Caco-2 (cell line): ENCODE measurements around the gene HOXB9. TPM values are rescaled to one million over a fixed set of nuclear protein-coding genes. Genes with fewer than 3 reads are reported as not detected.

Experiments
- BruUV-seq: library from RNA; stranded (reverse); fragments of 400-500 nt; replicated peaks from 2 replicates; lab custom pipeline; 2021; lab: Mats Ljungman, UMichigan
- CTCF ChIA-PET: fragments of 300-600 bp; sonication (Branson Sonifier 250); formaldehyde crosslinking; loops from one replicate; lab custom pipeline; 2022; ENCODE audit warnings: antibody characterized with exemption; lab: Charles Lee
- POLR2A ChIA-PET: fragments of 300-600 bp; sonication (Branson Sonifier 250); formaldehyde crosslinking; loops from one replicate; lab custom pipeline; 2022; ENCODE audit warnings: antibody characterized with exemption; lab: Charles Lee
- DNase-seq, 2 experiments: peaks; one replicate each; pipeline versions ENCODE4 v3.0.0 to v3.0.0-alpha.2; 2020 to 2022
- H3K27me3 ChIP-seq: replicated peaks from 2 replicates; pipeline ENCODE4 v1.6.0; 2011; ENCODE audit warnings: low read length; ENCODE audit not compliant: control insufficient read depth, insufficient read depth
- H3K36me3 ChIP-seq: 2 replicates; pipeline ENCODE4 v1.5.1; 2011; ENCODE audit warnings: low read length; ENCODE audit not compliant: control insufficient read depth, insufficient read depth
- H3K4me1 ChIP-seq: fragments of 250-450 bp; sonication (Bioruptor Pico); 2 replicates; pipeline ENCODE4 v1.5.1; 2020; ENCODE audit warnings: mild to moderate bottlenecking
- H3K4me3 ChIP-seq: 2 replicates; pipeline ENCODE4 v1.5.1; 2011; ENCODE audit warnings: low read depth, mild to moderate bottlenecking, control low read depth, low read length
- H3K9me3 ChIP-seq: fragments of 250-450 bp; sonication (Bioruptor Pico); 2 replicates; pipeline ENCODE4 v1.5.1; 2020; ENCODE audit warnings: mild to moderate bottlenecking, moderate library complexity
- H3K27ac Mint-ChIP-seq: one replicate; pipeline ENCODE4 v1.8.0; 2022; ENCODE audit warnings: mixed read lengths; ENCODE audit not compliant: unreplicated experiment
- H3K27me3 Mint-ChIP-seq: one replicate; pipeline ENCODE4 v1.8.0; 2022; ENCODE audit warnings: mixed read lengths; ENCODE audit not compliant: insufficient read depth, unreplicated experiment
- H3K36me3 Mint-ChIP-seq: one replicate; pipeline ENCODE4 v1.8.0; 2022; ENCODE audit warnings: mild to moderate bottlenecking, mixed read lengths; ENCODE audit not compliant: insufficient read depth, unreplicated experiment
- H3K4me1 Mint-ChIP-seq: one replicate; pipeline ENCODE4 v1.8.0; 2022; ENCODE audit warnings: low read depth, mixed read lengths; ENCODE audit not compliant: unreplicated experiment
- H3K4me3 Mint-ChIP-seq: one replicate; pipeline ENCODE4 v1.8.0; 2022; ENCODE audit warnings: mild to moderate bottlenecking, moderate library complexity, mixed read lengths; ENCODE audit not compliant: unreplicated experiment
- H3K9me3 Mint-ChIP-seq: one replicate; pipeline ENCODE4 v1.8.0; 2022; ENCODE audit warnings: mixed read lengths; ENCODE audit not compliant: unreplicated experiment
- CTCF ChIP-seq, 2 experiments: fragments of 200-600 bp in 1 of 2; IDR thresholded peaks; 1 replicate in 1 of 2; 2 replicates in 1 of 2; pipeline versions ENCODE4 v1.5.1 to v1.8.0; 2011 to 2022; ENCODE audit warnings: antibody characterized with exemption in 1 of 2, control low read depth in 1 of 2, inconsistent platforms in 1 of 2, low read depth in 1 of 2, low read length in 1 of 2, mild to moderate bottlenecking in 1 of 2, moderate library complexity in 1 of 2; ENCODE audit not compliant: insufficient read depth in 1 of 2, severe bottlenecking in 1 of 2, unreplicated experiment in 1 of 2
- intact Hi-C: fragments of 100-400 bp; cut with micrococcal nuclease; formaldehyde crosslinking; loops from one replicate; pipeline ENCODE4 v1.10.0; 2022; ENCODE audit not compliant: unreplicated experiment
- total RNA-seq: library from RNA; stranded (reverse); gene quantifications from 2 replicates; pipeline ENCODE4 v1.2.3, GENCODE V29; 2022

The HOXB9 gene
- total RNA-seq, 1 experiment from 2014 or later = 4.5 TPM

- CTCF ChIA-PET = interaction anchor here (1.2 kb wide), 1 partner anchor 250 kb away, joined by 3 read pairs; no protein-coding TSS in a partner anchor
- H3K36me3 ChIP-seq = no peaks in the 10 kb centered on the region
- no peak for TF ChIP-seq CTCF (IDR thresholded peaks at IDR 0.05; ENCODE audit: insufficient read depth in 1 of 2, low read depth in 1 of 2, low read length in 1 of 2, severe bottlenecking in 1 of 2, unreplicated experiment in 1 of 2)
- no TSS peak for BruUV-seq
- no peaks in the 10 kb centered on the region for H3K9me3 ChIP-seq
- Mint-ChIP-seq H3K4me3 (no peak overlapping the region), H3K4me1 (peaks cover 15% of the 10 kb centered on the region), H3K27me3 (peaks cover 30% of the 10 kb centered on the region), H3K27ac (no peak overlapping the region), H3K36me3 (no peaks in the 10 kb centered on the region), H3K9me3 (no peaks in the 10 kb centered on the region)
- peaks cover 20% of the 10 kb centered on the region for H3K27me3 ChIP-seq
- intact Hi-C loops = no loop called here
- no peak overlapping the region for H3K4me3 ChIP-seq
- H3K4me1 ChIP-seq = peaks cover 25% of the 10 kb centered on the region
- POLR2A ChIA-PET = no interaction called here
- no peak for DNase-seq
Measured at GRCh38 chr17:48628649-48629410, 2.7 kb upstream of the HOXB9 start.

- no peak for DNase-seq
- Histone ChIP-seq H3K4me3 (no peak overlapping the region), H3K9me3 (no peaks in the 10 kb centered on the region), H3K36me3 (no peaks in the 10 kb centered on the region), H3K27me3 (peaks cover 25% of the 10 kb centered on the region), H3K4me1 (peaks cover 25% of the 10 kb centered on the region)
- Mint-ChIP-seq H3K27ac (no peak overlapping the region), H3K27me3 (peaks cover 39% of the 10 kb centered on the region), H3K9me3 (no peaks in the 10 kb centered on the region), H3K4me1 (peaks cover 15% of the 10 kb centered on the region), H3K4me3 (peak overlapping the region; percentile 11), H3K36me3 (no peaks in the 10 kb centered on the region)
- ChIA-PET CTCF (interaction anchor here (1.2 kb wide), 1 partner anchor 251 kb away, joined by 3 read pairs; no protein-coding TSS in a partner anchor), POLR2A (interaction anchor here (0.6 kb wide), 1 partner anchor 117 kb away, joined by 10 read pairs; no protein-coding TSS in a partner anchor)
- no TSS peak for BruUV-seq
- intact Hi-C loops = loop anchor here (2.0 kb wide), 1 partner anchor 19 kb away; no protein-coding TSS in a partner anchor
- no peak for TF ChIP-seq CTCF (IDR thresholded peaks at IDR 0.05; ENCODE audit: insufficient read depth in 1 of 2, low read depth in 1 of 2, low read length in 1 of 2, severe bottlenecking in 1 of 2, unreplicated experiment in 1 of 2)
Measured at GRCh38 chr17:48627623-48628521, 1.7 kb upstream of the HOXB9 start.

GRCh38 chr17:48627118-48627597, 1.0 kb upstream of the HOXB9 start:
- H3K9me3 Mint-ChIP-seq = no peaks in the 10 kb centered on the region
- no peak for TF ChIP-seq CTCF (IDR thresholded peaks at IDR 0.05; ENCODE audit: insufficient read depth in 1 of 2, low read depth in 1 of 2, low read length in 1 of 2, severe bottlenecking in 1 of 2, unreplicated experiment in 1 of 2)
- intact Hi-C loops = loop anchor here (2.0 kb wide), 1 partner anchor 20 kb away; no protein-coding TSS in a partner anchor
- Histone ChIP-seq H3K36me3 (no peaks in the 10 kb centered on the region), H3K27me3 (peaks cover 28% of the 10 kb centered on the region), H3K4me1 (peaks cover 25% of the 10 kb centered on the region), H3K4me3 (no peak overlapping the region; the same call in 1 of the 2 replicates), H3K9me3 (no peaks in the 10 kb centered on the region)
- peaks cover 46% of the 10 kb centered on the region for H3K27me3 Mint-ChIP-seq
- peaks cover 15% of the 10 kb centered on the region for H3K4me1 Mint-ChIP-seq
- CTCF ChIA-PET = interaction anchor here (0.6 to 2.3 kb wide), 5 partner anchors 17 to 319 kb away, joined by 3 to 10 read pairs (median 4); no protein-coding TSS in a partner anchor
- DNase-seq = no peak
- H3K36me3 Mint-ChIP-seq = no peaks in the 10 kb centered on the region
- POLR2A ChIA-PET = interaction anchor here (0.6 kb wide), 1 partner anchor 117 kb away, joined by 10 read pairs; no protein-coding TSS in a partner anchor
- no peak overlapping the region for H3K27ac Mint-ChIP-seq
- peak overlapping the region; percentile 85 for H3K4me3 Mint-ChIP-seq
- BruUV-seq = TSS peak; percentile 59
